Measurements from ENCODE around the gene UBE2F. TPM values are rescaled to one million over a fixed set of nuclear protein-coding genes. Genes with fewer than 3 reads are reported as not detected.

Gene UBE2F
- total and polyA plus RNA-seq, 9 of the 15 experiments (the other 6 are each of a cell fraction or from before 2014, with no cell fraction given) = 18.1 to 88.1 (median 53.0) TPM

- no peaks in the 10 kb centered on the region; the same call in 2 of the 3 replicates for H3K79me2 ChIP-seq (ENCODE audit: control insufficient read depth, insufficient read depth, low read length)
- no peak overlapping the region for H2AFZ ChIP-seq (ENCODE audit: low read depth, low read length)
- H3K9me3 ChIP-seq (replicated peaks; ENCODE audit: control insufficient read depth, insufficient read depth, low read depth, low read length) = no peaks in the 10 kb centered on the region
- WGBS (ENCODE audit: insufficient coverage, low coverage, missing lambda C conversion rate) = 80% methylated on average over 8 of the region's 8 CpGs
- in situ Hi-C loops (cut with MboI) = no loop called here
- H3K4me3 ChIP-seq = no peak overlapping the region
- H3K4me2 ChIP-seq (ENCODE audit: insufficient read depth, low read length) = no peak overlapping the region
- FAIRE-seq (no peak), DNase-seq (ENCODE audit: extremely low read depth in 1 of 4, low spot score in 3 of 4) (no peak), ATAC-seq (no peak)
- TF ChIP-seq NR3C1 (CRISPR knock-in tag; IDR thresholded peaks at IDR 0.05) (no peak), ZFP30 (CRISPR knock-in tag; IDR thresholded peaks at IDR 0.05; ENCODE audit: borderline replicate concordance) (no peak), MTA3 (IDR thresholded peaks at IDR 0.05; ENCODE audit: borderline replicate concordance) (no peak), TCF15 (CRISPR knock-in tag; IDR thresholded peaks at IDR 0.05) (no peak), ETV5 (CRISPR knock-in tag; IDR thresholded peaks at IDR 0.05; ENCODE audit: low read depth) (no peak), U2AF1 (optimal IDR thresholded peaks at IDR 0.05; ENCODE audit: low read depth, low read length) (no peak), COPS2 (conservative IDR thresholded peaks at IDR 0.05) (no peak), SMARCC2 (IDR thresholded peaks at IDR 0.05; ENCODE audit: low read depth) (no peak), MED1 (CRISPR knock-in tag; IDR thresholded peaks at IDR 0.05; ENCODE audit: borderline replicate concordance) (no peak), SMAD4 (CRISPR knock-in tag; conservative IDR thresholded peaks at IDR 0.05) (no peak), ZNF354B (CRISPR knock-in tag; IDR thresholded peaks at IDR 0.05) (no peak), TSC22D4 (tag; IDR thresholded peaks at IDR 0.05) (no peak), MAFK (IDR thresholded peaks at IDR 0.05; ENCODE audit: low read length) (no peak), NR2C2 (CRISPR knock-in tag; IDR thresholded peaks at IDR 0.05) (no peak), NR2C2 (tag; IDR thresholded peaks at IDR 0.05) (no peak), FOXA3 (CRISPR knock-in tag; conservative IDR thresholded peaks at IDR 0.05 in 1 of 2, IDR thresholded peaks at IDR 0.05 in 1 of 2) (no peak), PRPF4 (IDR thresholded peaks at IDR 0.05; ENCODE audit: insufficient read depth, low read depth, low read length, poor library complexity, severe bottlenecking) (no peak), BCL6 (CRISPR knock-in tag; IDR thresholded peaks at IDR 0.05) (no peak), CCAR2 (IDR thresholded peaks at IDR 0.05; ENCODE audit: low read depth, low read length) (no peak), GTF3C2 (IDR thresholded peaks at IDR 0.05; ENCODE audit: borderline replicate concordance, extremely low read depth, insufficient read length) (no peak), FOXJ2 (tag; IDR thresholded peaks at IDR 0.05) (no peak)
- no peak overlapping the region for H3K27ac ChIP-seq (ENCODE audit: extremely low read depth, low read depth, low read length)
- no peaks in the 10 kb centered on the region for H3K4me1 ChIP-seq (replicated peaks in 1 of 2; ENCODE audit: control insufficient read depth in 2 of 2, insufficient read depth in 2 of 2, low read length in 2 of 2)
- CTCF ChIA-PET (ENCODE audit: low intra/inter-chr PET ratio) = no interaction called here
- POLR2A ChIA-PET = no interaction called here
- intact Hi-C loops (cut with micrococcal nuclease) = no loop called here
- H3K27me3 ChIP-seq (ENCODE audit: control insufficient read depth in 2 of 2, insufficient read depth in 2 of 2, low read length in 2 of 2) = no peaks in the 10 kb centered on the region
- no peak overlapping the region for H3K9ac ChIP-seq (ENCODE audit: insufficient read depth in 1 of 2, low read depth in 2 of 2, low read length in 2 of 2)
- H4K20me1 ChIP-seq (replicated peaks; ENCODE audit: control insufficient read depth, insufficient read depth, low read length) = no peaks in the 10 kb centered on the region
- H3K9me1 ChIP-seq (ENCODE audit: control insufficient read depth, insufficient read depth, low read length) = no peaks in the 10 kb centered on the region
- H3K36me3 ChIP-seq (ENCODE audit: control insufficient read depth, insufficient read depth, low read length) = peaks cover 42% of the 10 kb centered on the region; the same call in 2 of the 3 replicates
- BruUV-seq (replicated peaks) = no TSS peak
Observed at GRCh38 chr2:238016526-238016925, 49.7 kb downstream of the UBE2F start.

All from K562 (cell line).